HCT116 (cell line): Measurements from ENCODE around the gene EML4. TPM values are rescaled to one million over a fixed set of nuclear protein-coding genes. Genes with fewer than 3 reads are reported as not detected.

Experiments
- ATAC-seq: fragments of 200-7000 bp; cut with Tn5 transposase; 2 replicates; pipeline ENCODE4 v1.9.1; 2020; ENCODE audit warnings: mild to moderate bottlenecking, moderate library complexity
- BruUV-seq: library from RNA; stranded (reverse); fragments of 400-500 nt; replicated peaks from 2 replicates; lab custom pipeline; 2021; lab: Mats Ljungman, UMichigan
- CTCF ChIA-PET: fragments of 300-600 bp; sonication (Branson Sonifier 250); formaldehyde crosslinking; loops from one replicate; lab custom pipeline; 2021; ENCODE audit warnings: antibody characterized with exemption; lab: Charles Lee
- POLR2A ChIA-PET: fragments of 300-600, 350-600 bp; sonication (Branson Sonifier 250); formaldehyde crosslinking; loops from one replicate; lab custom pipeline; 2021; ENCODE audit warnings: antibody characterized with exemption; lab: Charles Lee
- RAD21 ChIA-PET, 2 experiments: fragments of 300-600 bp; sonication (Branson Sonifier 250); formaldehyde crosslinking; loops; one replicate each; lab custom pipeline; 2023; ENCODE audit warnings: low total read pairs in 2 of 2; ENCODE audit not compliant: uncharacterized antibody in 2 of 2, unreplicated experiment in 2 of 2, low non-redundant PET in 1 of 2; lab: Charles Lee
- DNase-seq: peaks from one replicate; pipeline ENCODE4 v3.0.0-alpha.2; 2010; ENCODE audit warnings: low read depth, low spot score
- H2AFZ ChIP-seq: fragments of 200-600 bp; shearing (Covaris generic), sonication (generic); 2 replicates; pipeline ENCODE4 v1.6.1; 2017; ENCODE audit warnings: low read depth, mixed run types, mixed read lengths, antibody characterized with exemption, low read length; ENCODE audit not compliant: poor library complexity, severe bottlenecking
- H3K27ac ChIP-seq: 2 replicates; pipeline ENCODE4 v1.5.1; 2012; ENCODE audit warnings: low read depth, low read length
- H3K27me3 ChIP-seq: fragments of 200-600 bp; sonication (generic); 2 replicates; pipeline ENCODE4 v1.6.1; 2016; ENCODE audit warnings: mixed run types, low read length, mixed read lengths; ENCODE audit not compliant: insufficient read depth
- H3K36me3 ChIP-seq, 2 experiments: fragments of 200-500 bp in 1 of 2; fragments of 200-600 bp in 1 of 2; sonication (Bioruptor generic) in 1 of 2; sonication (generic) in 1 of 2; 2 replicates each; pipeline versions ENCODE4 v1.5.1 to v1.6.1; 2014 to 2016; ENCODE audit warnings: low read length in 2 of 2, inconsistent platforms in 1 of 2, mixed read lengths in 1 of 2, mixed run types in 1 of 2; ENCODE audit not compliant: insufficient read depth in 2 of 2, control insufficient read depth in 1 of 2
- H3K4me1 ChIP-seq, 2 experiments: fragments of 200-600 bp in 1 of 2; sonication (generic) in 1 of 2; 2 replicates each; pipeline versions ENCODE4 v1.5.1 to v1.6.1; 2012 to 2017; ENCODE audit warnings: low read length in 2 of 2, inconsistent platforms in 1 of 2, mild to moderate bottlenecking in 1 of 2, mixed read lengths in 1 of 2, mixed run types in 1 of 2, moderate library complexity in 1 of 2; ENCODE audit not compliant: insufficient read depth in 2 of 2, control insufficient read depth in 1 of 2
- H3K4me2 ChIP-seq: fragments of 200-600 bp; sonication (generic); 2 replicates; pipeline ENCODE4 v1.6.1; 2017; ENCODE audit warnings: mixed run types, low read length, mixed read lengths
- H3K4me3 ChIP-seq, 2 experiments: fragments of 200-600 bp in 1 of 2; sonication (generic) in 1 of 2; replicated peaks in 1 of 2; 2 replicates each; pipeline ENCODE4 v1.5.1; 2011 to 2016; ENCODE audit warnings: low read length in 2 of 2, control low read depth in 1 of 2, low read depth in 1 of 2, mild to moderate bottlenecking in 1 of 2, mixed read lengths in 1 of 2, mixed run types in 1 of 2
- H3K79me2 ChIP-seq: fragments of 200-600 bp; sonication (generic); 2 replicates; pipeline ENCODE4 v1.6.1; 2017; ENCODE audit warnings: mild to moderate bottlenecking, mixed run types, low read length, moderate library complexity, mixed read lengths; ENCODE audit not compliant: insufficient read depth
- H3K9ac ChIP-seq: fragments of 200-600 bp; sonication (generic); 2 replicates; pipeline ENCODE4 v1.6.1; 2016; ENCODE audit warnings: low read length, mixed read lengths
- H3K9me2 ChIP-seq: fragments of 200-600 bp; sonication (generic), shearing (Covaris generic); 2 replicates; pipeline ENCODE4 v1.6.1; 2017; ENCODE audit warnings: mixed run types, mild to moderate bottlenecking, moderate library complexity; ENCODE audit not compliant: insufficient read depth
- H3K9me3 ChIP-seq, 2 experiments: fragments of 200-500 bp in 1 of 2; fragments of 200-600 bp in 1 of 2; sonication (Bioruptor generic) in 1 of 2; sonication (generic) in 1 of 2; 2 replicates each; pipeline ENCODE4 v1.6.1; 2014 to 2017; ENCODE audit warnings: low read length in 2 of 2, mixed read lengths in 2 of 2, inconsistent platforms in 1 of 2, low read depth in 1 of 2, mild to moderate bottlenecking in 1 of 2, mixed run types in 1 of 2, moderate library complexity in 1 of 2; ENCODE audit not compliant: control insufficient read depth in 1 of 2, insufficient read depth in 1 of 2
- H4K20me1 ChIP-seq: fragments of 200-600 bp; sonication (generic), shearing (Covaris generic); 2 replicates; pipeline ENCODE4 v1.6.1; 2017; ENCODE audit warnings: mixed run types, mild to moderate bottlenecking, moderate library complexity; ENCODE audit not compliant: insufficient read depth
- EGR1 ChIP-seq: IDR thresholded peaks from 2 replicates; pipeline ENCODE4 v1.6.1; 2012; ENCODE audit warnings: low read depth
- POLR2A ChIP-seq: IDR thresholded peaks from 2 replicates; pipeline ENCODE4 v1.7.0; 2011; ENCODE audit warnings: borderline replicate concordance; ENCODE audit not compliant: insufficient read depth, insufficient read length; ENCODE audit errors: extremely low read depth
- SRF ChIP-seq: IDR thresholded peaks from 2 replicates; pipeline ENCODE4 v1.6.1; 2012; ENCODE audit warnings: low read depth
- ZFX ChIP-seq: fragments of 450-650 bp; IDR thresholded peaks from 2 replicates; pipeline ENCODE4 v1.6.1; 2017
- intact Hi-C: fragments of 100-400 bp; cut with micrococcal nuclease; formaldehyde crosslinking; loops from 2 replicates; pipeline ENCODE4 v1.10.0; 2022
- total RNA-seq: library from RNA; stranded (reverse); gene quantifications from one replicate; pipeline ENCODE4 v1.2.1, GENCODE V29; 2021; ENCODE audit not compliant: unreplicated experiment
- TF ChIP-seq, protein P1 (sequence below): IDR thresholded peaks from 2 replicates; pipeline ENCODE4 v1.6.1; 2011; ENCODE audit warnings: mild to moderate bottlenecking, low read length, moderate library complexity; ENCODE audit not compliant: insufficient replicate concordance; ENCODE audit errors: extremely low read depth
- TF ChIP-seq, protein P2 (sequence below): IDR thresholded peaks from 2 replicates; pipeline ENCODE4 v1.6.1; 2012; ENCODE audit warnings: low read depth

The EML4 gene
- total RNA-seq, 1 experiment from 2014 or later = 53.5 TPM

DNA sequence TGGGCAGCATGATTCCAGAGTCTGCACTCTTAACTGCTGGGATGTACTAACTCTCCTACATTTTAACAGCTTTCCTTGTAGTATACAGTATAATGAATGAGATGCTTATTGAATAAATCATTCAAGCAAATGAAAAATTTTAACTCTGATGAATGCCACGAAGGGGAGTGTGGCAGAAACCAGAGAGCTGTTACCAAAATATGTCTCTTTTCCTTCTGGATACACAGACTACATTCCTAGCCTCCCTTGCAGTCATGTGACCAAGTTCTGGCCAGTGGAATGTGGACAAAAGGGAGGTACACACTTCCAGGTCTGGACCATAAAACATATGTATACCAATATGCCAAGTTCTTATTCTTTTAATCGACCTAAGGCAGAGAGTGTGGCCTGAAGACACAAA lies 1.7 kb upstream of the EML4 start:
- ATAC-seq = no peak
- Histone ChIP-seq H3K9me3 (no peaks in the 10 kb centered on the region), H2AFZ (peak overlapping the region; percentile 91), H3K36me3 (no peaks in the 10 kb centered on the region), H3K9me2 (no peaks in the 10 kb centered on the region), H3K4me3 (no peak overlapping the region)
- no TSS peak for BruUV-seq
- CTCF ChIA-PET = no interaction called here
- RAD21 ChIA-PET = no interaction called here
- no peak for DNase-seq
- no peak for TF ChIP-seq EGR1
- TF ChIP-seq, all 23 proteins: peak for 0
- no peak overlapping the region for H3K9ac ChIP-seq
- H3K79me2 ChIP-seq = peaks cover 31% of the 10 kb centered on the region
- no peaks in the 10 kb centered on the region for H4K20me1 ChIP-seq
- POLR2A ChIA-PET = interaction anchor here (1.1 kb wide), 1 partner anchor 13 kb away, joined by 3 read pairs; no protein-coding TSS in a partner anchor
- H3K27me3 ChIP-seq = no peaks in the 10 kb centered on the region
- H3K4me2 ChIP-seq = no peak overlapping the region
- H3K4me1 ChIP-seq = peaks cover 7 to 27% of the 10 kb centered on the region in 2 experiments
- intact Hi-C loops = no loop called here
- no peak overlapping the region for H3K27ac ChIP-seq

DNA sequence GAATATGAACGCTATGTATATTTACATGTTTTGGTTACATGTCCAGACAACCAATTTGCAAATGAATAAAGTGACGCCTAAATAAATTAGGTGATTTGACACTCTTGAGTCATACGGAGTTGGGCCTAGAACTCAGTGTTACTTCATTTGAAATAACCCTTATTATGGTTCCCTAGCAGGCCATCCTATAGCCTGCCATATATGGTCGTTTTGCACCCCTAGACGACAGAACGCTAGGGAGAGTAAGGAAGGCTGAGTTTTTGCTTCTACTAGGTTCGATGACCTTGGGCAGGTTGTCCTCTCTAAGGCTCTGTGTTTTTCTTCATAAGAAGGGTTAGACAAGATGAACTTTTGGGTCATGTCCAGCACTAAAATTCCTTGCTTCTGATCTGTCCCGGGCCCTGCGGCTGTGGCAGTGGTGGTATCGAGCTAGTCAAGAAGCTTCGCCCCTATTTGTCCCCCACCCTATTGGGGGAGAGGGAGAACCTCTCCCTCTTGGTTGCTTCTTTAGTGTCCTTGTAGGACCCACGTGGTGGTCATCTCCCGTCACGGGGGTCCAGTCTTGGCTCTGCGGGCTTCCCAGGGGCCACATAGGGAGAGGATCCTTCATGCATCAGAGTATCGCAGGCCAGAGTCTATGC lies 574 bp upstream of the EML4 start:
- Histone ChIP-seq H3K36me3 (no peaks in the 10 kb centered on the region), H3K27ac (peak overlapping the region; percentile 31; the same call in 1 of the 2 replicates), H3K4me3 (no peak overlapping the region), H3K9me2 (no peaks in the 10 kb centered on the region), H3K9me3 (no peaks in the 10 kb centered on the region), H3K27me3 (no peaks in the 10 kb centered on the region), H3K4me1 (peaks cover 7 to 27% of the 10 kb centered on the region in 2 experiments), H3K79me2 (peaks cover 43% of the 10 kb centered on the region), H3K9ac (peak overlapping the region; percentile 2; the same call in 1 of the 2 replicates), H2AFZ (peak overlapping the region; percentile 91), H3K4me2 (peak overlapping the region; percentile 62), H4K20me1 (no peaks in the 10 kb centered on the region)
- ChIA-PET POLR2A (no interaction called here), RAD21 (no interaction called here), CTCF (interaction anchor here (1.2 kb wide), 1 partner anchor 494 kb away, joined by 3 read pairs; no protein-coding TSS in a partner anchor)
- BruUV-seq = TSS peak; percentile 70
- intact Hi-C loops = no loop called here
- ATAC-seq (peak; percentile 3; the same call in 1 of the 2 replicates), DNase-seq (no peak)
- TF ChIP-seq, protein P1, sequence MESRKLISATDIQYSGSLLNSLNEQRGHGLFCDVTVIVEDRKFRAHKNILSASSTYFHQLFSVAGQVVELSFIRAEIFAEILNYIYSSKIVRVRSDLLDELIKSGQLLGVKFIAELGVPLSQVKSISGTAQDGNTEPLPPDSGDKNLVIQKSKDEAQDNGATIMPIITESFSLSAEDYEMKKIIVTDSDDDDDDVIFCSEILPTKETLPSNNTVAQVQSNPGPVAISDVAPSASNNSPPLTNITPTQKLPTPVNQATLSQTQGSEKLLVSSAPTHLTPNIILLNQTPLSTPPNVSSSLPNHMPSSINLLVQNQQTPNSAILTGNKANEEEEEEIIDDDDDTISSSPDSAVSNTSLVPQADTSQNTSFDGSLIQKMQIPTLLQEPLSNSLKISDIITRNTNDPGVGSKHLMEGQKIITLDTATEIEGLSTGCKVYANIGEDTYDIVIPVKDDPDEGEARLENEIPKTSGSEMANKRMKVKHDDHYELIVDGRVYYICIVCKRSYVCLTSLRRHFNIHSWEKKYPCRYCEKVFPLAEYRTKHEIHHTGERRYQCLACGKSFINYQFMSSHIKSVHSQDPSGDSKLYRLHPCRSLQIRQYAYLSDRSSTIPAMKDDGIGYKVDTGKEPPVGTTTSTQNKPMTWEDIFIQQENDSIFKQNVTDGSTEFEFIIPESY = no peak
- TF ChIP-seq, protein P2, sequence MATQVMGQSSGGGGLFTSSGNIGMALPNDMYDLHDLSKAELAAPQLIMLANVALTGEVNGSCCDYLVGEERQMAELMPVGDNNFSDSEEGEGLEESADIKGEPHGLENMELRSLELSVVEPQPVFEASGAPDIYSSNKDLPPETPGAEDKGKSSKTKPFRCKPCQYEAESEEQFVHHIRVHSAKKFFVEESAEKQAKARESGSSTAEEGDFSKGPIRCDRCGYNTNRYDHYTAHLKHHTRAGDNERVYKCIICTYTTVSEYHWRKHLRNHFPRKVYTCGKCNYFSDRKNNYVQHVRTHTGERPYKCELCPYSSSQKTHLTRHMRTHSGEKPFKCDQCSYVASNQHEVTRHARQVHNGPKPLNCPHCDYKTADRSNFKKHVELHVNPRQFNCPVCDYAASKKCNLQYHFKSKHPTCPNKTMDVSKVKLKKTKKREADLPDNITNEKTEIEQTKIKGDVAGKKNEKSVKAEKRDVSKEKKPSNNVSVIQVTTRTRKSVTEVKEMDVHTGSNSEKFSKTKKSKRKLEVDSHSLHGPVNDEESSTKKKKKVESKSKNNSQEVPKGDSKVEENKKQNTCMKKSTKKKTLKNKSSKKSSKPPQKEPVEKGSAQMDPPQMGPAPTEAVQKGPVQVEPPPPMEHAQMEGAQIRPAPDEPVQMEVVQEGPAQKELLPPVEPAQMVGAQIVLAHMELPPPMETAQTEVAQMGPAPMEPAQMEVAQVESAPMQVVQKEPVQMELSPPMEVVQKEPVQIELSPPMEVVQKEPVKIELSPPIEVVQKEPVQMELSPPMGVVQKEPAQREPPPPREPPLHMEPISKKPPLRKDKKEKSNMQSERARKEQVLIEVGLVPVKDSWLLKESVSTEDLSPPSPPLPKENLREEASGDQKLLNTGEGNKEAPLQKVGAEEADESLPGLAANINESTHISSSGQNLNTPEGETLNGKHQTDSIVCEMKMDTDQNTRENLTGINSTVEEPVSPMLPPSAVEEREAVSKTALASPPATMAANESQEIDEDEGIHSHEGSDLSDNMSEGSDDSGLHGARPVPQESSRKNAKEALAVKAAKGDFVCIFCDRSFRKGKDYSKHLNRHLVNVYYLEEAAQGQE = no peak
- TF ChIP-seq ZFX (no peak), POLR2A (no peak), SRF (peak; percentile 74; the same call in 1 of the 2 replicates)
